ENCODE measurements around the gene RABL3.

DNA sequence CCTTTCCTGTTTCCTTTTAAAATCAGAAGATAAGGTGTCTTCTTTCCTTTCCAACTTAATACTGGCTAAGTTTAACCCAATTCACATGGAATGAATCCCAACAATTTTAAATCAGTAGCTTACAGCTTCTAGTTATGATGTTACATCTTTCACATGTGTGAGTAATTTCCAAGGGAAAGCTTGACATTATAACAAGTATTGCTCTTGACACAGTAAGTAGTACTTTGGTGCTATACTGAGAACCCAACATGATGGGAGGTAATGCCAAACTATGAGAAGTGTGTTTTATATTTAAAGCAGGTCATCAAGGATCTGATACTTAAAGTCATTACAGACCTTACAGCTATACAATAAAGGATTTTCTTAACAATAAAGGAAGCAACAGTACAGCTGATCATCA, 29.1 kb downstream of the RABL3 start:
- TF ChIP-seq CTCF (conservative IDR thresholded peaks at IDR 0.05; ENCODE audit: low read length) (no peak), EZH2phosphoT487 (IDR thresholded peaks at IDR 0.05; ENCODE audit: borderline replicate concordance) (no peak)
